Stomach (tissue), 4 donors: ENCODE data around the gene TENT5C.

Source experiments
- POLR2A ChIP-seq, 4 donors: fragments of 450-650 bp; IDR thresholded peaks; one replicate each; pipeline ENCODE4 v1.6.1; 2016; ENCODE audit warnings: antibody characterized with exemption in 4 of 4, control low read depth in 2 of 4, mild to moderate bottlenecking in 1 of 4, moderate library complexity in 1 of 4
- TF ChIP-seq, protein P1 (sequence below), 7 experiments: fragments of 450-650 bp in 4 of 7; fragments of 200-600 bp in 3 of 7; sonication (generic) in 3 of 7; IDR thresholded peaks; one replicate each; pipeline ENCODE4 v1.5.1; 2016 to 2019; ENCODE audit warnings: antibody characterized with exemption in 7 of 7, control low read depth in 2 of 7, mild to moderate bottlenecking in 1 of 7

DNA sequence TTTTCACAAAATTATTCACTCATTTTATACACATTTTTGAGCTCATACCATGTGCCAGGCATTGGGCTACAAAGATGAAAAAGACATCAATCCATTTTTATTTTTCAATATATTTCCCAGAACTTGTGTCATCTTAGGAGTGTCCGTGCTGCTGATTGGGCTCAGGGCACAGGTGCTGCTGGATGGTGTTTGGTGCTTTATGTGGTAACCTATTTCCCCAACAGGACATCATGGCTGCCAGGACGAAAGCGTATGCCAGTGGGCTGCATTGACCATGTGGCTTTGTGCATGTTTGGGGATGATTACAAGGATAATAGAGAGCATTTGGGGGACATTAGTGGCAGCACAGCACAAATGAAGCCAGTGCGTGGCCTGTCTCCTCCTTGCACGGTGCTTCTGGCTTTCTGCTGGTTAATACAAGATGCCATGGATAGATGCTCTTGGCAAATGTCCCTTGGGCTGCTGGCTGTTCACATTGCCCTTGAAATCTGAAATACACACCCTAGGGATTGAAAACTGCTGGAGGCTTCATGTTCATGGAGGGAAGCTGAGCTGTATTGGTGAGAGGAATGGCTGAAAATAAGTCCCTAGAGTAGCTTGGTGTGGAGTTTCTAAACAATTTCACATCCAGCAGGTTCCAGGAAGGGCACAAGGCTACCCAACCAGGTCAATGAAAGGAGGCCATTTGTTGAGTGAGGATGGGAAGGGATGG, 52.3 kb downstream of the TENT5C start:
- TF ChIP-seq, protein P1, sequence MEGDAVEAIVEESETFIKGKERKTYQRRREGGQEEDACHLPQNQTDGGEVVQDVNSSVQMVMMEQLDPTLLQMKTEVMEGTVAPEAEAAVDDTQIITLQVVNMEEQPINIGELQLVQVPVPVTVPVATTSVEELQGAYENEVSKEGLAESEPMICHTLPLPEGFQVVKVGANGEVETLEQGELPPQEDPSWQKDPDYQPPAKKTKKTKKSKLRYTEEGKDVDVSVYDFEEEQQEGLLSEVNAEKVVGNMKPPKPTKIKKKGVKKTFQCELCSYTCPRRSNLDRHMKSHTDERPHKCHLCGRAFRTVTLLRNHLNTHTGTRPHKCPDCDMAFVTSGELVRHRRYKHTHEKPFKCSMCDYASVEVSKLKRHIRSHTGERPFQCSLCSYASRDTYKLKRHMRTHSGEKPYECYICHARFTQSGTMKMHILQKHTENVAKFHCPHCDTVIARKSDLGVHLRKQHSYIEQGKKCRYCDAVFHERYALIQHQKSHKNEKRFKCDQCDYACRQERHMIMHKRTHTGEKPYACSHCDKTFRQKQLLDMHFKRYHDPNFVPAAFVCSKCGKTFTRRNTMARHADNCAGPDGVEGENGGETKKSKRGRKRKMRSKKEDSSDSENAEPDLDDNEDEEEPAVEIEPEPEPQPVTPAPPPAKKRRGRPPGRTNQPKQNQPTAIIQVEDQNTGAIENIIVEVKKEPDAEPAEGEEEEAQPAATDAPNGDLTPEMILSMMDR (IDR thresholded peaks at IDR 0.05), result no peak
- TF ChIP-seq POLR2A (IDR thresholded peaks at IDR 0.05), result no peak
